NK-92 (cell line): ENCODE measurements around the gene CFAP100.

Experiments
- DNase-seq: peaks from one replicate; lab custom pipeline; 2025; ENCODE audit not compliant: unreplicated experiment; lab: John Stamatoyannopoulos, UW

Gene CFAP100

GRCh38 chr3:126394179-126394976, at the start of gene CFAP100:
CFAP100 (plus strand) TSS chr3:126394909; CDS start chr3:126396001, 1,092 bp downstream.
- no peak for DNase-seq

GRCh38 chr3:126345231-126345630, 49.5 kb upstream of the CFAP100 start:
- no peak for DNase-seq

GRCh38 chr3:126345641-126346460, 48.9 kb upstream of the CFAP100 start:
- DNase-seq, result no peak

GRCh38 chr3:126346466-126346865, 48.2 kb upstream of the CFAP100 start:
- DNase-seq, result no peak

- no peak for DNase-seq
Measured at GRCh38 chr3:126347543-126348161, 47.1 kb upstream of the CFAP100 start.

- DNase-seq, result no peak
Measured at GRCh38 chr3:126348308-126348920, 46.3 kb upstream of the CFAP100 start.

- no peak for DNase-seq
Measured at GRCh38 chr3:126349071-126349470, 45.6 kb upstream of the CFAP100 start.

GRCh38 chr3:126349611-126350501, 44.9 kb upstream of the CFAP100 start:
- no peak for DNase-seq

GRCh38 chr3:126350502-126351085, 44.1 kb upstream of the CFAP100 start:
- no peak for DNase-seq

GRCh38 chr3:126351086-126351770, 43.5 kb upstream of the CFAP100 start:
- no peak for DNase-seq

GRCh38 chr3:126351771-126352475, 42.8 kb upstream of the CFAP100 start:
- DNase-seq, result no peak

- no peak for DNase-seq
Measured at GRCh38 chr3:126352476-126353454, 41.9 kb upstream of the CFAP100 start.

- no peak for DNase-seq
Measured at GRCh38 chr3:126353694-126354321, 40.9 kb upstream of the CFAP100 start.

- no peak for DNase-seq
Measured at GRCh38 chr3:126354776-126355175, 39.9 kb upstream of the CFAP100 start.

GRCh38 chr3:126355251-126355650, 39.5 kb upstream of the CFAP100 start:
- DNase-seq, result no peak

GRCh38 chr3:126355777-126356372, 38.8 kb upstream of the CFAP100 start:
- no peak for DNase-seq
